ENCODE data around the gene PCDHA8. TPM values are rescaled to one million over a fixed set of nuclear protein-coding genes. Genes with fewer than 3 reads are reported as not detected.

PCDHA8 gene
- total RNA-seq, 5 donors from 2014 or later (not counting 1 experiment from before 2014, with no cell fraction given): not detected

DNA sequence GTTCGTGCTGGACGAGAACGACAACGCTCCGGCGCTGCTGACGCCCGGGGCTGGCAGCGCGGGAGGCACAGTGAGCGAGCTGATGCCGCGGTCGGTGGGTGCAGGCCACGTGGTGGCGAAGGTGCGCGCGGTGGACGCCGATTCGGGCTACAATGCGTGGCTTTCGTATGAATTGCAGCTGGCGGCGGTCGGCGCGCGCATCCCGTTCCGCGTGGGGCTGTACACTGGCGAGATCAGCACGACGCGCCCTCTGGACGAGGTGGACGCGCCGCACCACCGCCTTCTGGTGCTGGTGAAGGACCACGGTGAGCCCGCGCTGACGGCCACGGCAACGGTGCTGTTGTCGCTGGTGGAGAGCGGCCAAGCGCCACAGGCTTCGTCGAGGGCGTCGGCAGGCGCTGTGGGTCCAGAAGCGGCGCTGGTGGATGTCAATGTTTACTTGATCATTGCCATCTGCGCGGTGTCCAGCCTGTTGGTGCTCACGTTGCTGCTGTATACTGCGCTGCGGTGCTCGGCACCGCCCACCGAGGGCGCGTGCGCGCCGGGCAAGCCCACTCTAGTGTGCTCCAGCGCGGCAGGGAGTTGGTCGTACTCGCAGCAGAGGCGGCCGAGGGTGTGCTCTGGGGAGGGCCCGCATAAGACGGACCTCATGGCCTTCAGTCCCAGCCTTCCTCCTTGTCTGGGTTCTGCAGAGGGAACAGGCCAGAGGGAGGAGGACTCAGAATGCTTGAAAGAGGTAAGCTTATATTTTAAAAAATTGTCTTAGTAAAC is 43.1 kb downstream of the PCDHA8 start:
- Histone ChIP-seq H3K4me3 (ENCODE audit: control insufficient read depth in 1 of 2, extremely low read depth in 1 of 2, low read length in 1 of 2) (no peak overlapping the region), H3K27me3 (replicated peaks in 1 of 2; ENCODE audit: control insufficient read depth in 2 of 2, extremely low read depth in 1 of 2, insufficient read depth in 2 of 2, low read length in 1 of 2) (peaks cover 4 to 19% of the 10 kb centered on the region in 2 experiments), H3K9me3 (no peaks in the 10 kb centered on the region), H3K27ac (ENCODE audit: low read length) (no peak overlapping the region), H3K4me1 (ENCODE audit: control insufficient read depth in 1 of 2, extremely low read depth in 1 of 2, insufficient read depth in 2 of 2, low read length in 2 of 2) (no peaks in the 10 kb centered on the region), H3K36me3 (ENCODE audit: control insufficient read depth in 2 of 2, extremely low read depth in 1 of 2, insufficient read depth in 1 of 2, low read length in 1 of 2) (no peaks in the 10 kb centered on the region)
- ChIA-PET POLR2A (no interaction called here), CTCF (no interaction called here)
- Mint-ChIP-seq H3K9me3 (peaks cover 20 to 34% (median 22%) of the 10 kb centered on the region in 3 donors), H3K4me3 (no peak overlapping the region), H3K27ac (no peak overlapping the region), H3K4me1 (no peaks in the 10 kb centered on the region), H3K27me3 (peaks cover 31 to 34% of the 10 kb centered on the region in 2 donors), H3K36me3 (peaks cover 11% of the 10 kb centered on the region)
- no peak for ATAC-seq (replicated peaks in 1 of 4)
- WGBS (ENCODE audit: insufficient coverage): 56% methylated on average over 79 of the region's 79 CpGs
- no peak for DNase-seq

Other genes starting within 250 kb of the PCDHA8 start
- gene CD14, start 208.0 kb upstream of the PCDHA8 start, total RNA-seq: 1 to 10 TPM in 4 of 5 donors, under 1 TPM in 1; 0.70 to 1.8 (median 1.3) TPM
- gene TMCO6, start 201.7 kb upstream of the PCDHA8 start, total RNA-seq: 10 to 100 TPM; 24.9 to 56.8 (median 52.2) TPM
- gene NDUFA2, start 193.6 kb upstream of the PCDHA8 start, total RNA-seq: 10 to 100 TPM; 36.6 to 48.8 (median 45.4) TPM
- 100 to 1,000 TPM; 139 to 166 (median 152) TPM for gene IK, start 193.4 kb upstream of the PCDHA8 start, total RNA-seq
- 10 to 100 TPM; 36.6 to 50.9 (median 42.9) TPM for gene WDR55, start 176.3 kb upstream of the PCDHA8 start, total RNA-seq
- 1 to 10 TPM; 3.0 to 6.4 (median 5.5) TPM for gene DND1, start 167.6 kb upstream of the PCDHA8 start, total RNA-seq
- 10 to 100 TPM; 55.8 to 71.1 (median 70.0) TPM for gene HARS1, start 149.8 kb upstream of the PCDHA8 start, total RNA-seq
- 10 to 100 TPM; 30.7 to 58.5 (median 52.7) TPM for gene HARS2, start 149.7 kb upstream of the PCDHA8 start, total RNA-seq
- 10 to 100 TPM; 39.9 to 59.5 (median 58.0) TPM for gene ZMAT2, start 140.7 kb upstream of the PCDHA8 start, total RNA-seq
- not detected for gene PCDHA1, start 55.0 kb upstream of the PCDHA8 start, total RNA-seq
- not detected for gene PCDHA2, start 46.3 kb upstream of the PCDHA8 start, total RNA-seq
- gene PCDHA3, start 40.1 kb upstream of the PCDHA8 start, total RNA-seq: not detected
- gene PCDHA4, start 34.1 kb upstream of the PCDHA8 start, total RNA-seq: not detected
- not detected for gene PCDHA5, start 19.6 kb upstream of the PCDHA8 start, total RNA-seq
- gene PCDHA6, start 13.2 kb upstream of the PCDHA8 start, total RNA-seq: not detected
- not detected for gene PCDHA7, start 6.9 kb upstream of the PCDHA8 start, total RNA-seq
- not detected for gene PCDHA9, start 7.2 kb downstream of the PCDHA8 start, total RNA-seq
- under 1 TPM in 1 of 5 donors, not detected in 4; 0.07 TPM for gene PCDHA10, start 14.7 kb downstream of the PCDHA8 start, total RNA-seq
- not detected for gene PCDHA11, start 27.8 kb downstream of the PCDHA8 start, total RNA-seq
- gene PCDHA12, start 34.1 kb downstream of the PCDHA8 start, total RNA-seq: not detected
- not detected for gene PCDHA13, start 40.9 kb downstream of the PCDHA8 start, total RNA-seq
- under 1 TPM in 1 of 5 donors, not detected in 4; 0.06 TPM for gene PCDHAC1, start 85.1 kb downstream of the PCDHA8 start, total RNA-seq
- gene PCDHAC2, start 125.3 kb downstream of the PCDHA8 start, total RNA-seq: under 1 TPM in 1 of 5 donors, not detected in 4; 0.03 TPM
- gene PCDHB1, start 210.2 kb downstream of the PCDHA8 start, total RNA-seq: not detected

All from T-cell (primary cell).